Mesenchymal stem cell (in vitro differentiated cells and primary cell): Measurements from ENCODE around the gene SIM2.
A peak's percentile ranks its signal among the peaks of the same experiment; 100 is the strongest.

ENCODE experiments used
- DNase-seq: peaks from one replicate; pipeline ENCODE4 v3.0.0-alpha.2; 2013
- H2AFZ ChIP-seq: one replicate; pipeline ENCODE4 v1.6.1; 2013; ENCODE audit warnings: low read depth, mild to moderate bottlenecking, control low read depth, inconsistent platforms, low read length, moderate library complexity
- H2AK5ac ChIP-seq: 2 replicates; pipeline ENCODE4 v1.6.1; 2013; ENCODE audit warnings: low read length, moderate library complexity, mild to moderate bottlenecking, inconsistent platforms; ENCODE audit not compliant: severe bottlenecking
- H2BK120ac ChIP-seq: one replicate; pipeline ENCODE4 v1.6.1; 2013; ENCODE audit warnings: low read depth, mild to moderate bottlenecking, inconsistent platforms, low read length, moderate library complexity
- H2BK12ac ChIP-seq, 2 experiments: one replicate each; pipeline ENCODE4 v1.6.1; 2013; ENCODE audit warnings: inconsistent platforms in 2 of 2, low read length in 2 of 2, mild to moderate bottlenecking in 2 of 2, moderate library complexity in 2 of 2, control low read depth in 1 of 2
- H2BK15ac ChIP-seq: one replicate; pipeline ENCODE4 v1.6.1; 2013; ENCODE audit warnings: mild to moderate bottlenecking, low read depth, inconsistent platforms; ENCODE audit not compliant: poor library complexity, severe bottlenecking
- H2BK5ac ChIP-seq: 2 replicates; pipeline ENCODE4 v1.6.1; 2013; ENCODE audit warnings: low read depth, mild to moderate bottlenecking, low read length, control low read depth, inconsistent platforms; ENCODE audit not compliant: poor library complexity, severe bottlenecking
- H3K14ac ChIP-seq, 2 experiments: one replicate each; pipeline ENCODE4 v1.6.1; 2013; ENCODE audit warnings: inconsistent platforms in 2 of 2, low read length in 2 of 2, control low read depth in 1 of 2, mild to moderate bottlenecking in 1 of 2, moderate library complexity in 1 of 2
- H3K18ac ChIP-seq, 2 experiments: one replicate each; pipeline ENCODE4 v1.6.1; 2013; ENCODE audit warnings: inconsistent platforms in 2 of 2, low read length in 2 of 2, control low read depth in 1 of 2, low read depth in 1 of 2, mild to moderate bottlenecking in 1 of 2
- H3K23ac ChIP-seq, 2 experiments: one replicate each; pipeline ENCODE4 v1.6.1; 2013; ENCODE audit warnings: inconsistent platforms in 2 of 2, low read length in 2 of 2, mild to moderate bottlenecking in 2 of 2, moderate library complexity in 2 of 2, control low read depth in 1 of 2
- H3K27ac ChIP-seq: 2 replicates; pipeline ENCODE4 v1.5.1; 2013; ENCODE audit warnings: mild to moderate bottlenecking, moderate library complexity, low read length, control low read depth, inconsistent platforms; ENCODE audit not compliant: poor library complexity, severe bottlenecking
- H3K27me3 ChIP-seq, 2 experiments: 2 replicates each; pipeline versions ENCODE4 v1.6.1 to v1.7.0; 2013; ENCODE audit warnings: low read length in 2 of 2, mild to moderate bottlenecking in 2 of 2, moderate library complexity in 2 of 2, control low read depth in 1 of 2, inconsistent platforms in 1 of 2; ENCODE audit not compliant: control insufficient read depth in 1 of 2, insufficient read depth in 1 of 2
- H3K36me3 ChIP-seq, 2 experiments: 2 replicates each; pipeline versions ENCODE4 v1.6.1 to v1.7.0; 2013; ENCODE audit warnings: low read length in 2 of 2, control low read depth in 1 of 2, inconsistent platforms in 1 of 2, low read depth in 1 of 2, mild to moderate bottlenecking in 1 of 2; ENCODE audit not compliant: insufficient read depth in 2 of 2, control insufficient read depth in 1 of 2
- H3K4ac ChIP-seq, 2 experiments: one replicate each; pipeline ENCODE4 v1.6.1; 2013; ENCODE audit warnings: inconsistent platforms in 2 of 2, low read length in 2 of 2, mild to moderate bottlenecking in 2 of 2, moderate library complexity in 2 of 2, control low read depth in 1 of 2, low read depth in 1 of 2
- H3K4me1 ChIP-seq: 2 replicates; pipeline ENCODE4 v1.6.1; 2013; ENCODE audit warnings: low read depth, low read length, control low read depth; ENCODE audit not compliant: control insufficient read depth, insufficient read depth
- H3K4me2 ChIP-seq: 2 replicates; pipeline ENCODE4 v1.6.1; 2013; ENCODE audit warnings: low read length, mild to moderate bottlenecking, inconsistent platforms; ENCODE audit not compliant: poor library complexity, severe bottlenecking
- H3K4me3 ChIP-seq, 2 experiments: 2 replicates each; pipeline versions ENCODE4 v1.5.1 to v1.7.0; 2013; ENCODE audit warnings: low read length in 2 of 2, mild to moderate bottlenecking in 2 of 2, control low read depth in 1 of 2, low read depth in 1 of 2; ENCODE audit not compliant: insufficient read depth in 1 of 2
- H3K79me1 ChIP-seq: replicated peaks from 2 replicates; pipeline ENCODE4 v1.6.1; 2013; ENCODE audit warnings: mild to moderate bottlenecking, control low read depth, low read length, inconsistent platforms; ENCODE audit not compliant: poor library complexity, severe bottlenecking
- H3K9ac ChIP-seq: 2 replicates; pipeline ENCODE4 v1.7.0; 2013; ENCODE audit warnings: mild to moderate bottlenecking, low read length, moderate library complexity
- H3K9me3 ChIP-seq: 2 replicates; pipeline ENCODE4 v1.7.0; 2013; ENCODE audit warnings: mild to moderate bottlenecking, low read length; ENCODE audit not compliant: control insufficient read depth
- H4K8ac ChIP-seq: one replicate; pipeline ENCODE4 v1.6.1; 2013; ENCODE audit warnings: inconsistent platforms, mild to moderate bottlenecking, low read length, moderate library complexity
- H4K91ac ChIP-seq: one replicate; pipeline ENCODE4 v1.6.1; 2013; ENCODE audit warnings: mild to moderate bottlenecking, low read length, inconsistent platforms
- WGBS: methylation state at CpG from one replicate; pipeline ENCODE4 v1.1.7; 2013; ENCODE audit warnings: mixed read lengths; 5-methylcytosine and 5-hydroxymethylcytosine counted together

Gene SIM2

DNA sequence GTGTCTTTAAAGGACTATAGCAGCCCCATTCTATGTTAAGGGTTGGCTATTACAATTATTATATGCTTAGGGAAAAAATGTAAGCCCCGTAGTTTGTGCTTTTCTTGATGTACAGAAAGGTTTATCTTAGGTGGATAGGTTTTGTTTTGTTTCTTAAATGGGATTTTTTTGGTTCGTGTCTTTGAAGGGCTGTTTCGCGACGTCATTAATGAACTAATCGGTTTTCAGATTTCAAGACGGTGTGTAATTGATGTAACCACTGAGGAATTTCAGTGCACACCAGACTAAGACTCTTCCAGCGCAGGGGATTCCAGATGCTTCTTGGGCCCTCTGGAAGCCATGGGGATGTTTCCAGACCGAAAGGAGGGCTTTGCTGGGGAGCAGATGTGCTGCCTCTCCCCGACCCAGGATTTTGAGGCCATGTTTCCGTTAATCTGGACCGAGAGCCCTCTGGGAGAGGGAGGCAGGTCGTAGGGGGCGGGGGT, 4.8 kb upstream of the SIM2 start:
- Histone ChIP-seq H3K36me3 (no peaks in the 10 kb centered on the region), H4K8ac (no peak overlapping the region), H3K79me1 (no peaks in the 10 kb centered on the region), H3K4ac (no peak overlapping the region), H2BK12ac (no peak overlapping the region), H3K4me1 (peaks cover 40% of the 10 kb centered on the region), H4K91ac (no peak overlapping the region), H2AFZ (no peak overlapping the region), H3K9ac (no peak overlapping the region), H2BK5ac (no peak overlapping the region), H3K14ac (no peak overlapping the region), H3K9me3 (no peaks in the 10 kb centered on the region), H3K27me3 (peaks cover 92 to 95% of the 10 kb centered on the region in 2 experiments), H3K18ac (no peak overlapping the region), H2AK5ac (no peak overlapping the region), H2BK120ac (no peak overlapping the region), H3K4me3 (no peak overlapping the region), H3K27ac (no peak overlapping the region), H3K4me2 (no peak overlapping the region), H3K23ac (peak overlapping the region in 1 of 2 experiments; percentile 14), H2BK15ac (no peak overlapping the region)
- DNase-seq, result no peak
- 5% methylated on average over 14 of the region's 14 CpGs for WGBS

DNA sequence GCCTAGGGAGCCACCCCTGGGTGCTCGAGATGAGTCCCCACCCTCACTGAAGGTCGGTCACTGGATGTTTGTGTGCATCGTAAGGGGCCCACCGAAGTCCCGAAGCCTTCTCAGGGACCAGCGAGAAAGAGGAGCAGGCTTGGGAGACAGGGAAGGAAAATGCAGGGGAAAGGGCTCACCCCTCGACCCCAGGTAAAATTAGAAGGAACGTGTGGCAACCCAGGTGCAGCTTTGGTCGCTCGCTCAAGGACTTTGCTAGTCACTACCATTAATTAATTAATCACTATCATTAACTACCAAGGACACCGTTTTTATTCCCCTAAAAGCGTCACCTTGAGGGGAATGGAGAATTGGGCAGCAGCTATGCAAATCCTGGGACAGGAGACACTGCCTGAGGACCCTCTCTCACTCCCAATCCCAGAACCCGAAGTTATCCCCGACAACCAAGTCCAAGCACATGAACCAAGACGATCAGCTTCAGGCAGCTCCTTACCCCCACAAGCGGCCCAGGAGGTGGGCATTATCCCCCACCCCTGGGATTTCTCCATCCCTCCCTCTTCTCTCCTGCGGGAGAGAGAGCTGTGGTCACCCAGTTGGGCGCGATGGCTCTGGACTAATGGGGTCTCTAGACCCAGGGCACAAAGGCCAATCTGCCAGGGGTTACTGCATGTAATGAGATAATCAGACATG, 4.2 kb upstream of the SIM2 start:
- Histone ChIP-seq H3K4me3 (no peak overlapping the region), H2BK12ac (no peak overlapping the region), H3K18ac (no peak overlapping the region), H3K9me3 (no peaks in the 10 kb centered on the region), H3K14ac (no peak overlapping the region), H2AFZ (no peak overlapping the region), H3K27me3 (peaks cover 86 to 94% of the 10 kb centered on the region in 2 experiments), H3K9ac (no peak overlapping the region), H3K4ac (no peak overlapping the region), H3K23ac (peak overlapping the region in 1 of 2 experiments; percentile 14), H2BK120ac (no peak overlapping the region), H3K4me2 (no peak overlapping the region), H3K27ac (no peak overlapping the region), H4K91ac (no peak overlapping the region), H2AK5ac (no peak overlapping the region), H3K36me3 (no peaks in the 10 kb centered on the region), H2BK5ac (no peak overlapping the region), H3K79me1 (no peaks in the 10 kb centered on the region), H4K8ac (no peak overlapping the region), H2BK15ac (no peak overlapping the region), H3K4me1 (peaks cover 46% of the 10 kb centered on the region)
- 7% methylated on average over 12 of the region's 19 CpGs for WGBS
- DNase-seq, result no peak

- H2BK12ac ChIP-seq, result no peak overlapping the region
- H3K79me1 ChIP-seq, result no peaks in the 10 kb centered on the region
- DNase-seq, result no peak
- no peak overlapping the region for H2BK120ac ChIP-seq
- no peak overlapping the region for H3K18ac ChIP-seq
- no peak overlapping the region for H2BK5ac ChIP-seq
- H3K9me3 ChIP-seq, result no peaks in the 10 kb centered on the region
- no peak overlapping the region for H3K4me2 ChIP-seq
- no peak overlapping the region for H4K8ac ChIP-seq
- H3K27me3 ChIP-seq, result peaks cover 86 to 96% of the 10 kb centered on the region in 2 experiments
- no peak overlapping the region for H3K23ac ChIP-seq
- H3K14ac ChIP-seq, result no peak overlapping the region
- peaks cover 48% of the 10 kb centered on the region for H3K4me1 ChIP-seq
- H3K4ac ChIP-seq, result no peak overlapping the region
- H2AFZ ChIP-seq, result no peak overlapping the region
- H3K9ac ChIP-seq, result no peak overlapping the region
- H4K91ac ChIP-seq, result no peak overlapping the region
- H3K4me3 ChIP-seq, result no peak overlapping the region
- WGBS, result 34% methylated on average over 3 of the region's 5 CpGs
- no peak overlapping the region for H2AK5ac ChIP-seq
- H2BK15ac ChIP-seq, result no peak overlapping the region
- H3K36me3 ChIP-seq, result no peaks in the 10 kb centered on the region
- H3K27ac ChIP-seq, result no peak overlapping the region
Observed at GRCh38 chr21:36695283-36695634, 3.7 kb upstream of the SIM2 start.

DNA sequence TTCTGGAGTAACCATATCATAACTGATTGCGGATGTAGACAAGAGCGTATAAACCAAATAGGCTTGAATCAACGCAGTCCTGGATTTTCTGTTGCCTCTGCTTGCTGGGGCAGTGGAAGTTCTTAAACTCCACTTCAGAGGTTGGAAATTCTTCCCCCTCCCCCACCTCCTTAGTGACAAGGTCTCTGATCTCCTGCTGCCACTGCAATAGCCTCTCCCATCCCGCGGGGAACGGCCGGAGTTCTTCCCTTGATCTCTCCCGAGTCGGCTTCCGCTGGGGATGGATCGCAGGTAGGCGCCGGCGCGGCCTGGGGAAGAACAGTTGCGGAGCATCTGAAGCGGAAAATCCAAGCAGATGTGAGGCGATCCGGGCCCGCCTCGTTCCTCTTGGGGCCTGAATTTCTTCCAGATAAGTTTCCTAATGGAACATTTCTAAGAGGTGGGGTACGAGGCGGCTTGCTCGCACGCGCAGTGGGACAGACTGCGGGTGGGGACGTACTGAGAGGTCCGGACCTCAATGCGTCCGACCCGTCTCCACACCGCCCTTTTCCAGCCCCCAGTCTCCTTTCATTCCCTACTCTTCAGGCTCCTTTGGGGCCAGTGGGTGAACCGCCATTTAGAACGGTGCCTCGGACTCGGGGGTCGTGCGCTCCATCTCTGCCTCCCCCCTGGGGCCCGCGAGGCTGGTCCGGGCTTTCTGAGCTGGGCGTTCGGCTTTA, 3.1 kb upstream of the SIM2 start:
- Histone ChIP-seq H2AK5ac (no peak overlapping the region), H3K27ac (no peak overlapping the region), H2BK120ac (no peak overlapping the region), H2AFZ (no peak overlapping the region), H3K4me1 (peaks cover 53% of the 10 kb centered on the region), H3K14ac (no peak overlapping the region), H3K9ac (no peak overlapping the region), H3K4ac (no peak overlapping the region), H2BK12ac (no peak overlapping the region), H3K18ac (no peak overlapping the region), H3K4me2 (peak overlapping the region; percentile 17), H2BK15ac (no peak overlapping the region), H4K91ac (no peak overlapping the region), H3K4me3 (no peak overlapping the region), H3K9me3 (no peaks in the 10 kb centered on the region), H2BK5ac (no peak overlapping the region), H3K79me1 (no peaks in the 10 kb centered on the region), H3K36me3 (no peaks in the 10 kb centered on the region), H3K27me3 (peaks cover 86 to 97% of the 10 kb centered on the region in 2 experiments), H4K8ac (no peak overlapping the region), H3K23ac (peak overlapping the region in 1 of 2 experiments; percentile 70)
- 3% methylated on average over 38 of the region's 44 CpGs for WGBS
- no peak for DNase-seq
